ENCODE measurements around the gene ADGRL3.
"Not testable (repeated sequence)": the region's sequence is repeated elsewhere in the genome, so short reads cannot be mapped to it uniquely, and the experiment has no call there.

The ADGRL3 gene

GRCh38 chr4:61493470-61493869, 293.3 kb downstream of the ADGRL3 start:
- DNase-seq (ENCODE audit: low read depth, low spot score) = no peak

GRCh38 chr4:61500883-61501282, 300.8 kb downstream of the ADGRL3 start:
- DNase-seq (ENCODE audit: low read depth, low spot score) = no peak

- no peak for DNase-seq (ENCODE audit: low read depth, low spot score)
These were observed 301.7 kb downstream of the ADGRL3 start for GRCh38 chr4:61501812-61502211.

- DNase-seq (ENCODE audit: low read depth, low spot score) = no peak
These were observed 305.9 kb downstream of the ADGRL3 start for GRCh38 chr4:61505773-61506685.

- no peak for DNase-seq (ENCODE audit: low read depth, low spot score)
These were observed 307.0 kb downstream of the ADGRL3 start for GRCh38 chr4:61507091-61507490.

- not testable (repeated sequence) for DNase-seq (ENCODE audit: low read depth, low spot score)
These were observed 309.7 kb downstream of the ADGRL3 start for GRCh38 chr4:61509721-61510241.

GRCh38 chr4:61511716-61512488, 311.8 kb downstream of the ADGRL3 start:
- DNase-seq (ENCODE audit: low read depth, low spot score) = no peak

GRCh38 chr4:61514991-61515390, 314.9 kb downstream of the ADGRL3 start:
- DNase-seq (ENCODE audit: low read depth, low spot score) = no peak

- DNase-seq (ENCODE audit: low read depth, low spot score) = no peak
These were observed 317.0 kb downstream of the ADGRL3 start for GRCh38 chr4:61517144-61517543.

- DNase-seq (ENCODE audit: low read depth, low spot score) = no peak
These were observed 320.0 kb downstream of the ADGRL3 start for GRCh38 chr4:61520166-61520565.

GRCh38 chr4:61520681-61521160, 320.6 kb downstream of the ADGRL3 start:
- DNase-seq (ENCODE audit: low read depth, low spot score) = no peak

- DNase-seq (ENCODE audit: low read depth, low spot score) = no peak
These were observed 321.3 kb downstream of the ADGRL3 start for GRCh38 chr4:61521451-61521850.

GRCh38 chr4:61522312-61522711, 322.2 kb downstream of the ADGRL3 start:
- DNase-seq (ENCODE audit: low read depth, low spot score) = no peak

- no peak for DNase-seq (ENCODE audit: low read depth, low spot score)
These were observed 327.8 kb downstream of the ADGRL3 start for GRCh38 chr4:61527888-61528287.

- DNase-seq (ENCODE audit: low read depth, low spot score) = no peak
These were observed 328.5 kb downstream of the ADGRL3 start for GRCh38 chr4:61528595-61528994.

- DNase-seq (ENCODE audit: low read depth, low spot score) = no peak
These were observed 331.1 kb downstream of the ADGRL3 start for GRCh38 chr4:61531188-61531587.

- no peak for DNase-seq (ENCODE audit: low read depth, low spot score)
These were observed 332.3 kb downstream of the ADGRL3 start for GRCh38 chr4:61532336-61533000.

GRCh38 chr4:61533140-61533539, 333.0 kb downstream of the ADGRL3 start:
- no peak for DNase-seq (ENCODE audit: low read depth, low spot score)

GRCh38 chr4:61540944-61541343, 340.8 kb downstream of the ADGRL3 start:
- no peak for DNase-seq (ENCODE audit: low read depth, low spot score)

GRCh38 chr4:61541459-61541858, 341.3 kb downstream of the ADGRL3 start:
- no peak for DNase-seq (ENCODE audit: low read depth, low spot score)

- DNase-seq (ENCODE audit: low read depth, low spot score) = no peak
These were observed 343.9 kb downstream of the ADGRL3 start for GRCh38 chr4:61543976-61544375.

Data from brain pericyte (primary cell).